Brain microvascular endothelial cell (primary cell): ENCODE results near the gene CTDNEP1.

Experiments used
- DNase-seq: peaks from one replicate; pipeline ENCODE4 v3.0.0-alpha.2; 2020
- H3K27ac ChIP-seq: fragments of 250-450 bp; sonication (Bioruptor Pico); 2 replicates; pipeline ENCODE4 v1.5.1; 2020; ENCODE audit warnings: mild to moderate bottlenecking, moderate library complexity
- H3K27me3 ChIP-seq: fragments of 250-450 bp; sonication (Bioruptor Pico); replicated peaks from 2 replicates; pipeline ENCODE4 v1.5.1; 2020; ENCODE audit warnings: mild to moderate bottlenecking
- H3K36me3 ChIP-seq: fragments of 250-450 bp; sonication (Bioruptor Pico); replicated peaks from 2 replicates; pipeline ENCODE4 v1.5.1; 2020; ENCODE audit warnings: mild to moderate bottlenecking
- H3K4me3 ChIP-seq: 2 replicates; pipeline ENCODE4 v1.5.1; 2011; ENCODE audit warnings: low read depth, mild to moderate bottlenecking, control low read depth, low read length, moderate library complexity
- CTCF ChIP-seq: IDR thresholded peaks from 2 replicates; pipeline ENCODE4 v1.5.1; 2011; ENCODE audit warnings: low read depth, mild to moderate bottlenecking, moderate library complexity, low read length, control low read depth, inconsistent platforms; ENCODE audit errors: missing control alignments
- in situ Hi-C: cut with HindIII; loops from 2 replicates; pipeline ENCODE4 v1.10.0; 2017; ENCODE audit warnings: low sequenced_read_pairs, low pct_ligation_motif_present

Gene CTDNEP1

GRCh38 chr17:7240375-7240774, 11.2 kb downstream of the CTDNEP1 start:
- DNase-seq = no peak
- peaks cover 48% of the 10 kb centered on the region for H3K36me3 ChIP-seq
- TF ChIP-seq CTCF = no peak
- no peaks in the 10 kb centered on the region for H3K27me3 ChIP-seq
- peak overlapping the region; percentile 96 for H3K4me3 ChIP-seq
- H3K27ac ChIP-seq = no peak overlapping the region
- in situ Hi-C loops = no loop called here

GRCh38 chr17:7239091-7240027, 12.2 kb downstream of the CTDNEP1 start, which contains the start of gene PHF23:
Gene PHF23 (minus strand): TSS chr17:7239457. CDS start chr17:7239279, 178 bp downstream.
- DNase-seq = peak; percentile 98
- Histone ChIP-seq H3K4me3 (peak within 1 kb of the TSS; percentile 96), H3K27me3 (no peaks in the 10 kb centered on the region), H3K27ac (peak within 1 kb of the TSS; percentile 51), H3K36me3 (peaks cover 49% of the 10 kb centered on the region)
- TF ChIP-seq CTCF = no peak
- in situ Hi-C loops = no loop called here

GRCh38 chr17:7238420-7239090, 13.0 kb downstream of the CTDNEP1 start:
- in situ Hi-C loops = no loop called here
- Histone ChIP-seq H3K27me3 (no peaks in the 10 kb centered on the region), H3K27ac (peak overlapping the region; percentile 51), H3K36me3 (peaks cover 41% of the 10 kb centered on the region), H3K4me3 (peak overlapping the region; percentile 94)
- no peak for DNase-seq
- TF ChIP-seq CTCF = no peak

DNA sequence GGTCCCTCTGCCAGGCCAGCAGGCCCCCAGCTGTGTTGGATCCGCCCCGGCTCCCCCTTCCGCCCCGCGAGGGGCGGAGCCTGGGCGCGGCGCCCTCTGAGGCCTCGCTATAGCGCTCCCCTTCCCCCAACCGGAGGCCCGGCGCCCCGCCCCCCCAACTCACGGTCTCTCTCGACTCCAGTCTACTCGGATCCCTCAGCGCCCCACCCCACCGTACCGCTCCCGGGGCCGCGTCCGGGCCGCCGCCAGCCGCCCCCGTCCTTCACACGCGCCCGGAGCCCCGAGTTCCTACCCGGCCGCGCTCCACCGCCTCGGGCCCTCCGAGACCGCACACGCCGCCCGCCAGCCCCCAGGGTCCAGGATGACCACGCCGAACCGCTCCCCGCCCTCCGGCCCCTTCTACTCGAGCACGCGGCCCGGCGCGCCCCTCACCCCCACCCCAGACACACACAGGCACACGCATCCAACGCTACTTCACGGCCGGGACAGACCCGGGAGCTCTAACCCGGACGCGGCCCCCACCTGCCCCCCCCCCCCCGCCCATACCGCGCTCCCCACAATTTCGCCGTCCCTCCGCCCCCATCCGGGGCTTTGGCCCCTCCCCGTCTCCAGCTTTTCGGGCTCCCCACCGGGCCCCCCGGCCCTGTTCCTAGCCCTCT, 13.6 kb downstream of the CTDNEP1 start:
- H3K4me3 ChIP-seq = peak overlapping the region; percentile 94
- in situ Hi-C loops = no loop called here
- no peak for TF ChIP-seq CTCF
- DNase-seq = peak; percentile 50
- H3K27me3 ChIP-seq = no peaks in the 10 kb centered on the region
- peaks cover 38% of the 10 kb centered on the region for H3K36me3 ChIP-seq
- peak overlapping the region; percentile 78 for H3K27ac ChIP-seq

- in situ Hi-C loops = no loop called here
Measured at GRCh38 chr17:7237266-7237760, 14.2 kb downstream of the CTDNEP1 start.

More at GRCh38 chr17:7237266-7237760, 14.2 kb downstream of the CTDNEP1 start:
- no peak for DNase-seq
- TF ChIP-seq CTCF = no peak
- H3K27me3 ChIP-seq = no peaks in the 10 kb centered on the region
- peak overlapping the region; percentile 78 for H3K27ac ChIP-seq
- peak overlapping the region; percentile 94 for H3K4me3 ChIP-seq
- H3K36me3 ChIP-seq = peaks cover 38% of the 10 kb centered on the region
